ENCODE data around the gene LZIC.
A peak's percentile ranks its signal among the peaks of the same experiment; 100 is the strongest.

Gene LZIC

DNA sequence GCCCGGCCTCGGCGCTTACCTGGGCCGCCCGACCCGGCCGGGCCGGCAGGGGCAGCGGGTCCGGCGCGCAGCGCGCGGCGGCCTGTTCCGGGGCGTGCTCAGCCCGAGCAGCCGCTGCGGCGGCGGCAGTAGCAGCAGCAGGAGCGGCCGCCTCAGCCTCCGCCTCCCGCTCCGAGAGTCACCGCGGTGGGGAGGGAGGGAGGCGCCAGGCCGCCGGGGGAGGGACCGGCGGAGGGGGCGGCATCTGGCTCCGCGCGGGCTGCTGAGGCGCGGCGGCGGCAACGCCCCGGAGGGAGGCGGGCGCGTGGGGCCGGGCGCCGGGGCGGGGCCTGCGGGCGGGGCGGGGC, 33.1 kb downstream of the LZIC start, which contains the start of gene CTNNBIP1:
CTNNBIP1 (minus strand) TSS at position 194 of the 347 bp plus-strand sequence. CDS start 38,205 bp downstream, outside the sequence.
- no peak for DNase-seq

GRCh38 chr1:9909234-9910046, 33.8 kb downstream of the LZIC start:
- DNase-seq, result no peak

GRCh38 chr1:9908871-9909233, 34.3 kb downstream of the LZIC start:
- no peak for DNase-seq

DNA sequence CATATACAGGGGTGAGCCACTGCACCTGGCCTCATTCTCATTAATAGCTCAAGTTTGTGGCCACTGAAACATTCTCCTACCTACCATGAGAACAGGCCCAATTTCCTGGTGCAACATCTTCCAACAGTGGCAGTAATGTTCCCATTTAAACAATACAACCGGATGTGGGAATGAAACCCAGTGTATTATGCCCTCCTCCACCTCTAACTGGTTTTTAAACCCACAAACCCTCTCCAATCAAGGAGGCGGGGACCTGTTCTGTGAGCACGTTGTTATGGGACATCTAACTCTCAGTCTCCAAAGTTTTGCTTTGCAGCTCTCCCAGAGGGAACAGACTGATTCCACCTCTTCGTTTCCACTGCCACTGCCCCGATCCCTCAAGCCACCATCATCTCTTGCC, 35.8 kb downstream of the LZIC start:
- DNase-seq, result no peak

DNA sequence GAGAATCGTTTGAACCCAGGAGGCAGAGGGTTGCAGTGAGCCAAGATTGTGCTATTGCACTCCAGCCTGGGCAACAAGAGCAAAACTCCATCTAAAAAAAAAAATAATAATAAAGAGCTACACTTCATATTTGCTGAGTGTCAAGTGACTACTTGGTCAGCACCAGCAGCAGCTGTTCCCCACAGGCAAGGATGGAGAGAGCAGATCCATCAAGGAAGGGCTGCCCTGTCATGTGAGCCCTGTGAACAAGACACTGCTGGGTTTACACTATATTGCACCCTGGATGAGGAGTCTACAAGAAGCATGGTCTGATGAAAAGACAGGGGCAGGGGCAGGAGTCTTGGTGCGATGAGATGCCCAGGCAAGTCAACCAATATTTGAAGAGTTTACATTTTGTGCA, 36.7 kb downstream of the LZIC start:
- DNase-seq, result no peak

DNA sequence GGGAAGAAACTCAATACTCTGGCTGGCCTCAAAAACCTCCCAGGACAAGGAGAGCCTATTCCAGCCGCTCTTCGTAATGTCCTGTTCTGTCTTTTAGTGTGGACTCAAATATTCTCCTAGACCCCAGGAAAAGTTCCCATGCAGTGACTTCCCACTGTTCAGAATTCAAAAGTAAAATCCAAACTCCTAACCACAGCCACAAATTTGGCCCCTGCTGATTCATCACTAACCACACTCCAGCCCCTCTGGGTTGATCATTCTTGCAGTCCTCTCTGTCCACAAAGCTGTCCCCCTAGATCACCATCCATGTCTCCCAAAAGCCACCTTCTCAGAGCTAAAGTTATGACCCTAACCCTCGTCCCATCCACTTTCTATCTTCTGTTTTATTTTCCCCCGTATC, 38.2 kb downstream of the LZIC start:
- DNase-seq, result no peak

DNA sequence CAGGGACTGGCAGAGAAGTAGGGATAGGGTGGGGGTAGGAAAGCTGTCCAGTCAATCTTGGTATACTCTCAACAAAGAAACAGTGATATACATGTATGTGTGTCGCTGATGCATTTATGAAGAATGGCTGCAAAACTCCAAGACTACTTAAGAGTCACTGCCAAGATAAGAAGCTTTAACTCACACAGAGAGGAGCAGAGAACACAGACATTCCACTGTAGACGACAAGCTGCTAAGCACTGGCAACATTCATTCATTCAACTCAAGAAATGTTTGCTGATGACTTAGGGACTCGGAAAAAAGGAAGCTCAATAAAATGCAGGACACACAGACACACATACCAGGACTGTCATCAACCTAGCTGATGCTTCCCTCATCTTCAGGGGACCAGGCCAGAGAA, 38.6 kb downstream of the LZIC start:
- DNase-seq, result no peak

- DNase-seq, result no peak
Observed at GRCh38 chr1:9903801-9904527, 39.2 kb downstream of the LZIC start.

DNA sequence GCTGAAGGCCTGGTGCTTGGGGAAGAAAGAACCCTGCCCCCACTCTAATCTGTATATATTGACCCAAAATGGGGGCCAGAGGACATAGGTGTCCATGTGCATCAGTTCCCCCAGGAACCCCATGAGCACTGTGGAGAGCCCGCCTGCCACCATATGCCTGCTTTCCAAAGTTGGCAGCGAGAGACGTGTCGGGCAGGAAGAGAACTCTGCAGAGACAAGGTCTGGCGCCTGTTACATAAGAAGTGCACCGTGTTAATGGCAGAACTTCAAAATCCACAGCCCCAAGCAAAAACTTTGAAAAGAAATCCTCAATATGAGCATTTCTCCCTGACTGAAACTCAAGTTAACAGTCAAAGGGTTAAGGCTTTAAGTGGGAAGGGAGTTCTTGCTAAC, 41.1 kb downstream of the LZIC start:
- DNase-seq, result no peak

GRCh38 chr1:9901148-9902059, 41.8 kb downstream of the LZIC start:
- no peak for DNase-seq

DNA sequence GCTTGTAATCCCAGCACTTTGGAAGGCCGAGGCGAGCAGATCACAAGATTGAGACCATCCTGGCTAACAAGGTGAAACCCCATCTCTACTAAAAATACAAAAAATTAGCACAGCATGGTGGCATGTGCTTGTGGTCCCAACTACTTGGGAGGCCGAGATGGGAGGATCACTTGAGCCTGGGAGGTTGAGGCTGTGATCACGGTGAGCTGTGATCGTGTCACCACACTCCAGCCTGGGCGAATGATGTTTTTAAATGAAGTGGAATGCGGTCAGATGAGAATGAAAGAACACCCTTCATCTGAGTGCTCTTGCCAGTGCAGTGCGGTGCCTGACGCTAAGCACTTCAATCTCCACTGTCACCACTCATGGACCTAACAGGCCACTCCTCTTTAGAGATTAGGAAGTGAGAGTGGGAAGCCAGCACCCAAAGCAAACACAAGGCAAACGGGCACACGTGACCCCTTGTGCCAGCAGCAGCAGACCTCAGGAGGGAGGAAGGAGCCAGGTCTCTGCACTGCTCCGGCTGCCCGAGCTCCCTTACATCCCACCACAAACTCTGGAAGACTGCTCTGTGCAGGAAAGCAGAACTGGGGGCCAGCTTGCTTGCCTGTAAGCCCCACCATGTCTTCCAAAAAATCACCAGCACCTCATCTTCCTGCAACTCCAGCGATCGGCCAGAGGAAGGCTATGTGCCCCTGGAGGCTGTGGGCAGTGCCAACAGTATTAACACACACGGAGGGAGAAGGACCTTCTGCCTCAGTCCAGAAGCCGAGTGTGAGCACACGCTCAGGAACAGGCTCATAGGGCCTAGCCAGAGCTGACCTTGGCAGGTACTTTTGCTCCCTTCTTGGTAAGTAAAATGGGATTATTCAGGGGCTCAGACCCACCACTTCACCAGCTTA, 42.8 kb downstream of the LZIC start:
- DNase-seq, result peak; percentile 38

DNA sequence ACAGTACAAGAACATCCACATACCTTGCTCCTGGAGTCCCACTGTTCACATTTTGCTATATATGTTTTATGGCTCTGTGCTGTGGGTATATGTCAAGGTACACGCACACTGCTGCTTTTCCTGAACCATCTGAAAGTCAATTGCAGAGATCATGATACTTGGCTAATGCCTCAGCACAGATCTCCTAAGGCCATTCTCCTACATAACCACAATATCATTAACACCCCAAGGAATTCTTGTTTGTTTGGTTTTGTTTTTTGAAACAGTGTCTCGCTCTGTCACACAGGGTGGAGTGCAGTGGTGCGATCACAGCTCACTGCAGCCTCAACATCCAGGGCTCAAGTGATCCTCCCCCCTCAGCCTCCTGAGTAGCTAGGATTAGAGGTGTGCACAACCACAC, 49.1 kb downstream of the LZIC start:
- DNase-seq, result no peak

- no peak for DNase-seq
Observed at GRCh38 chr1:9892563-9893528, 50.3 kb downstream of the LZIC start.

GRCh38 chr1:9891207-9891606, 52.0 kb downstream of the LZIC start:
- no peak for DNase-seq

DNA sequence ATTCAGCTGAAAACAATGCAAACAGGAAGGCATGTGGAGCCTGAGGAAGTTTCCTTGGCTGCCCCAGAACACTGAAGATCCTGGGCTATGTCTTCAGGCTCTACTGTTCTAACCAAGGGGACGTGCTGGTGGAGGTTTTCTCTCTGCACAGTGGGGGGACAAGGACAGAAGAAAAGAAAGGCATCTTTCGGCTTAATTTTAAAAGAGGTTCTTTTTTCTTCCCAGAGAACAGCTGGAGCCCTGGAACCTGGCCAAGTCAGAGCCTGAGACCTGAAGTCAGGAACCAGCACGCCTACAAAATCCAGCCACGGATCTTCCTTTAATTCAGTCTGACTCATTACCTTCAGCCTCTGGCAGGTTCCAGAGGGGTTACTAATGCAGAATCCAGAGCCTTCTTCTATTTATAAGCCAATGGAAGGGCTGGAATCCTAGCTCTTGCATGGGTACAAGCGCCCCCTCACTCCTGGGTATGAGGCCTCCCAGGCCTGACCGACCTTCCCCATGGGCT, 52.9 kb downstream of the LZIC start:
- DNase-seq, result no peak

DNA sequence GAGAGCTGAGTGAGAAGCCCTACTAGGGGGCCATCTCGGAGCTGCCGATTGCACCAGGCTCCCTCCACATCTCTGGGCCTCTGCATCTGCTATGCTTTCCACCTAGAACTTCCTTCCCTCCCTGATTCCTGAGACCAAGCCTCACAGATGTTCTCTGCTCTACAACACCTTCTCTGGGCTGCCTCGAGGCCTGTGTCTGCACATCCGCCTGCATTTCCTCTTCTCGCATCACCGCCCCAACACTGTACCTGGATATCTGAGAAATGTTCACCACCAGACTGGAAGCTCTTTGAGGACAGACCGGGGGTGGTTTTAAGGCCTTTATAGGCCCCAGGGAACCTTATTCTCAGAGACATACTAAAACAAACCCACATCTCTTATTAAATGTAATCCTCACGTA, 53.8 kb downstream of the LZIC start:
- no peak for DNase-seq

DNA sequence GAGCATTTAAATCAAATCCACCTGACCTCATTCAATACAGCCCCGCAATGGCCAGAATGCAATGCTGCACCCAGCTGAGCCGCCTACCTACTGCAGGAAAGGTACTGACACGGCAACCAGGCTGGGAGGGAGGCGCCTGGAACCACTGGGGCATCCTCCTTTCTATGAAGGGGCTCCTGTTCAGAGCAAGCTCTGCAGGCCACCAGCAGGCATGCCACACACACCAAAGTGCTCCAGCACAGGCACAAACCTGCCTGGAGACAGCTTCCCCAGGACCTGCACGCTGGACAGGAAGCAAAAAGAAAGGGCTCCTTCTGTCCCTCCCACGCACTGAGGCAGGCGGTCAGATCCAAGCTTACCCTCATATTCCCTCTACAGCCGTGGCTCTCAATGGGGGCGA, 54.3 kb downstream of the LZIC start:
- DNase-seq, result no peak

DNA sequence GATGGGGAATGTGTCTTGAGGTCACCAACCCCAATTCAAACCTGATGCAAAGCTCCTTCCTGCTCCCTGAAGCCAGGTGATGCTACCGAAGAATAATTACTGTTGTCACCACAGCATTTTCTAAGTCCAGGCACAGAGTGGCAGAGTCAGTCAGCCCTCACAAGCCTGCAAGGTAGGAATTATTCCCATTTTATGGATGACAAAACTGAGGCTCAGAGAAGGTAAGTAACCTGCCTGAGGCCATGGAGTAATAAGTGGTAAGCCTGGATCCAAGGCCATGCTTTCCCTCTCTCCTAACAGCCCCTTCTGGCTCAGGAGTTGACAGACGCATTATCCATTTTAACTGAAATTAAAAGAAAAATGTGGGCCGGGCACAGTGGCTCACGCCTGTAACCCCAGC, 56.1 kb downstream of the LZIC start:
- DNase-seq, result no peak

- no peak for DNase-seq
Observed at GRCh38 chr1:9886092-9886742, 57.0 kb downstream of the LZIC start.

DNA sequence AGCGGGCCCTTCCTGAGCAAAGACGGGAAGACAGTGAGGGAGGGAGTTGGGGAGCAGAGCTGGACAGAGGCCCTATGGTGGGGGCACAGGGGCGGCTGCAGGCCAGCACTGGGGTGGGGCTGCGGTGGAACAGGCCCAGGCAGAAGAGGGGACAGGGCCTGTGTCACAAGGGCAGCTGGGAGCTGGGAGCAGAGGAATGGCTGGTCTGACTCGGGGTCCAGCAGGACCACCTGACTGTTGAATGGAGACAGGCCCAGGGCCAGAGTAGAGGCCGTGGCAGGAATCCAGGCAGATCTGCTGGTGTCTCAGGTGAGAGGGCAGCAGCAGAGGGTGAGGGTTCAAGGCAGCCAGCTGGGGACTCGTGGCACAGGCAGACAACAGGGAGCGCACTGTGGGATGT, 58.4 kb downstream of the LZIC start:
- DNase-seq, result no peak
